Inflammatory macrophage treated with lipopolysaccharide for 1 hour (primary cell): ENCODE results near the gene GALNT2.

ENCODE experiments used
- DNase-seq, 2 donors: peaks; one replicate each; pipeline ENCODE4 v3.0.0-alpha.2; 2020 to 2022

Gene GALNT2

GRCh38 chr1:230243583-230244353 lies 176.7 kb downstream of the GALNT2 start:
- no peak for DNase-seq

- no peak for DNase-seq
These were observed 179.5 kb downstream of the GALNT2 start for GRCh38 chr1:230246551-230246950.

- no peak for DNase-seq
These were observed 181.2 kb downstream of the GALNT2 start for GRCh38 chr1:230248016-230248888.

- DNase-seq: no peak
These were observed 181.8 kb downstream of the GALNT2 start for GRCh38 chr1:230248889-230249270.

GRCh38 chr1:230249695-230250480 lies 182.8 kb downstream of the GALNT2 start:
- DNase-seq: no peak

- DNase-seq: no peak
These were observed 183.6 kb downstream of the GALNT2 start for GRCh38 chr1:230250666-230251065.

- no peak for DNase-seq
These were observed 184.7 kb downstream of the GALNT2 start for GRCh38 chr1:230251644-230252191.

- DNase-seq: no peak
These were observed 186.1 kb downstream of the GALNT2 start for GRCh38 chr1:230253150-230253549.

- DNase-seq: no peak
These were observed 187.2 kb downstream of the GALNT2 start for GRCh38 chr1:230254265-230254664.

GRCh38 chr1:230255116-230255515 lies 188.1 kb downstream of the GALNT2 start:
- DNase-seq: no peak

GRCh38 chr1:230255991-230256390 lies 189.0 kb downstream of the GALNT2 start:
- DNase-seq: no peak

GRCh38 chr1:230256896-230257295 lies 189.9 kb downstream of the GALNT2 start:
- DNase-seq: no peak

- no peak for DNase-seq
These were observed 192.6 kb downstream of the GALNT2 start for GRCh38 chr1:230259621-230260020.

GRCh38 chr1:230260831-230261230 lies 193.8 kb downstream of the GALNT2 start:
- DNase-seq: no peak

- no peak for DNase-seq
These were observed 195.1 kb downstream of the GALNT2 start for GRCh38 chr1:230261928-230262650.

GRCh38 chr1:230262867-230263567 lies 196.0 kb downstream of the GALNT2 start:
- DNase-seq: no peak

GRCh38 chr1:230263568-230264195 lies 196.6 kb downstream of the GALNT2 start:
- no peak for DNase-seq

- no peak for DNase-seq
These were observed 197.3 kb downstream of the GALNT2 start for GRCh38 chr1:230264342-230264741.

GRCh38 chr1:230265200-230266115 lies 198.4 kb downstream of the GALNT2 start:
- no peak for DNase-seq

- no peak for DNase-seq
These were observed 199.4 kb downstream of the GALNT2 start for GRCh38 chr1:230266456-230266855.
